GM12874 (cell line): Measurements from ENCODE around the gene MAK.

ENCODE experiments used
- CTCF ChIP-seq: IDR thresholded peaks from 2 replicates; pipeline ENCODE4 v1.5.1; 2011; ENCODE audit warnings: low read depth, mild to moderate bottlenecking, control low read depth, low read length, moderate library complexity; ENCODE audit not compliant: insufficient read depth

The MAK gene

DNA sequence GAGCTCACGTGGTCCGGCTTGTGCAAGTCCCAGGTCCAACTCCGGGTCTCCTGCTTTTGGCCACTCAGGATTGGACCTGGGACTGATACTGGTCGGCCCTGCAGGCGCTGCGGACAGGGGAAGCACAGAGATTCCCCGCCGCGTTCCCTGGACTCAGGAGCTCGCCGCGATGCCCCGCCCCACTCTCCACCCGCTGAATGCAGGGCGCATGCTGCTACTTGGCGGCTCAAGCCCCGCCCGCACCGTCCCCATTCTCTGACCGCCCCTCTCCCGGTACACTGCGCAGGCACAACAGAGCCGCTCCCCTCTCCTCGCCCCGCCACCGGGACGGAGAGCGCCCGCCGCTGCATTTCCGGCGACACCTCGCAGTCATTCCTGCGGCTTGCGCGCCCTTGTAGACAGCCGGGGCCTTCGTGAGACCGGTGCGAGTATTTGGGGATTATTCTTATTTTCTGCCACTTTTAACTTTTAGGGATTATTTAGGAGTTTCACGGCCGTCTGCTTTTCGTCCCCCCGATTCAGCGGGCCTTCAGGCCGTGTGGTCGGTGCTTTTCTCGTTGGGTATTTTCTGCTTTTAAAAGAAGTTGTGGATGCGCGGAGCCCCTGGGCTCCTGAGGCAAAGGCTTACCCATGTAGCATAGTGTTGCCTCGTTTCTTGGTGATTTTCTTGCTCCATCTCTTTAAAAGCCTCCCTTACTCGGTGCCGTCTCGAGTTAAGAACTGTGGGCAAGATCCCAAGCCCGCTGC, 115.3 kb downstream of the MAK start, which contains the start of gene TMEM14C:
TMEM14C (plus strand) TSS at position 251 of the 747 bp plus-strand sequence. CDS start 1,544 bp downstream, outside the sequence.
- no peak for TF ChIP-seq CTCF

- no peak for TF ChIP-seq CTCF
Measured at GRCh38 chr6:10722570-10722819, 115.8 kb downstream of the MAK start.

DNA sequence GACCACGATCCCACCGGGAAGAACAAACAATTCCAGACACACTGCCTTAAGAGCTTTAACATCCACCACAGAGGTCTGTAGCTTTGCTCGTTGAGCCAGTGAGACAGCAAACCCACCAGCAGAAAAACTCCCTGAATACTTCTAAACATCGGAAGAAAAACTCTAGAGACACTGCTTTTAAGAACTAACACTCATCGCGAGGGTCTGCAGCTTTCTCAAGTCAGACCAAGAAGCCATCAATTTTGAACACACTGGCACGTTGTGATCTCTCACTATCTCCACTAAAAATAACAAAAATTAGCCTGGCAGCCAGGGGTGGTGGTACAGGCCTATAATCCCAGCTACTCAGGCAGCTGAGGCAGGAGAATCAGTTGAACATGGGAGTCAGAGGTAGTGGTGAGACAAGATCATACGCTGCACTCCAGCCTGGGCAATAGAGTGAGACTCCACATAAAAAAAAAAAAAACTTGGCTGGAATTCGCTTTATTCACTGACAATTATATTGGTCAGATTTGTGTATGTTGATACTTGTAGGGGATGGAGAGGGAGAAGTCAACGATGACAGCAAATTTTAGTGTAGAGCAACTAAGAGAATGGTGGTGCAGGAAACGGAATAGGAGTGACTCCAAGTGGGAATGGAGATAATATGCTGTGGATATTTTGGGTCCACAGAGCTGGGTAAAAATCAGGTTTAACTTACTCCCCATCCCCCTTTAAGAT, 116.3 kb downstream of the MAK start:
- no peak for TF ChIP-seq CTCF

GRCh38 chr6:10720265-10720959, 117.9 kb downstream of the MAK start:
- TF ChIP-seq CTCF: no peak

GRCh38 chr6:10719964-10720264, 118.4 kb downstream of the MAK start:
- no peak for TF ChIP-seq CTCF

GRCh38 chr6:10719296-10719963, 118.9 kb downstream of the MAK start:
- TF ChIP-seq CTCF: no peak

- no peak for TF ChIP-seq CTCF
Measured at GRCh38 chr6:10713962-10714361, 124.4 kb downstream of the MAK start.
